Tibial artery (tissue), 4 donors: ENCODE data around the gene CCNY.
A peak's percentile ranks its signal among the peaks of the same experiment; 100 is the strongest.

Source experiments
- DNase-seq, 2 donors: peaks; one replicate each; pipeline ENCODE4 v3.0.0-alpha.2; 2019
- H3K27ac ChIP-seq, 2 donors: fragments of 200-600 bp; sonication (generic) in 1 of 2; 1 replicate in 1 of 2; 2 replicates in 1 of 2; pipeline ENCODE4 v1.5.1; 2018 to 2019; ENCODE audit warnings: mild to moderate bottlenecking in 1 of 2
- H3K27me3 ChIP-seq, 2 donors: fragments of 200-600 bp; sonication (generic) in 1 of 2; one replicate each; pipeline versions ENCODE4 v1.5.1 to v1.6.0; 2016 to 2019
- H3K36me3 ChIP-seq, 3 donors: fragments of 200-600 bp; sonication (generic) in 2 of 3; one replicate each; pipeline ENCODE4 v1.5.1; 2016 to 2019; ENCODE audit warnings: mild to moderate bottlenecking in 2 of 3
- H3K4me1 ChIP-seq, 4 donors: fragments of 200-600 bp; sonication (generic) in 2 of 4; 1 replicate in 3 of 4; 2 replicates in 1 of 4; pipeline ENCODE4 v1.5.1; 2016 to 2019
- H3K4me3 ChIP-seq, 2 donors: fragments of 200-600 bp; sonication (generic) in 1 of 2; 1 replicate in 1 of 2; 2 replicates in 1 of 2; pipeline ENCODE4 v1.5.1; 2018 to 2019; ENCODE audit warnings: mild to moderate bottlenecking in 2 of 2
- H3K9me3 ChIP-seq, 3 donors: fragments of 200-600 bp; sonication (generic) in 1 of 3; one replicate each; pipeline ENCODE4 v1.5.1; 2016 to 2019
- intact Hi-C: fragments of 100-400 bp; cut with DNase I; formaldehyde crosslinking; loops from one replicate; pipeline ENCODE4 v1.15.0; 2023; ENCODE audit warnings: low total_unique reads
- TF ChIP-seq, protein P1 (sequence below), 2 experiments: fragments of 200-600 bp in 1 of 2; fragments of 450-650 bp in 1 of 2; IDR thresholded peaks; one replicate each; pipeline ENCODE4 v1.5.1; 2017 to 2019; ENCODE audit warnings: antibody characterized with exemption in 2 of 2, mild to moderate bottlenecking in 1 of 2, moderate library complexity in 1 of 2

CCNY gene

DNA sequence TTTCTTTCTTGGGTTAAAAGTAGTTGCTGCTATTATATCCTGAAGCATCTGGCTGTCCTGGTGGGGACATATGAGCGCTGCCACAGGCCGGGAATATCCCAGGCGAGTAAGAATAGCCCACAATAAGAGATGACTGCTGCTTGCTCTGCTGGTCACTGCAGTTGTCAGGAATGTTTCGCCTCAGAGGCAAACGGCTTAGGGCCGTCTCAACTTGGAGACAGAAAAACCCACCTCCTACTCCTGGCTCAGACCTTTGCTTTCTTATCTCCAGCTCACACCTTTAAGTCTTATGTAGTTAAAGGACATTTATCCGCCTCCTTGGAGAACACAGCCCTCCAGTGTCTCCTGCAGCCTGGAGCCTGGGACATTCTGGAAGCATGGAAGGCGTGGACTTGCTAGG lies 268.9 kb downstream of the CCNY start, which contains the start of gene GJD4:
Gene GJD4 (plus strand): TSS at position 151 of the 400 bp plus-strand sequence. CDS start 227 bp downstream, at position 378.
- Histone ChIP-seq H3K4me1 (peaks cover 0 to 14% (median 12%) of the 10 kb centered on the region in 4 donors), H3K4me3 (no peak within 1 kb of the TSS), H3K27ac (no peak within 1 kb of the TSS), H3K27me3 (peaks cover 0 to 34% of the 10 kb centered on the region in 2 donors), H3K9me3 (no peaks in the 10 kb centered on the region), H3K36me3 (no peaks in the 10 kb centered on the region)
- no peak for DNase-seq
- intact Hi-C loops = no loop called here
- TF ChIP-seq, protein P1, sequence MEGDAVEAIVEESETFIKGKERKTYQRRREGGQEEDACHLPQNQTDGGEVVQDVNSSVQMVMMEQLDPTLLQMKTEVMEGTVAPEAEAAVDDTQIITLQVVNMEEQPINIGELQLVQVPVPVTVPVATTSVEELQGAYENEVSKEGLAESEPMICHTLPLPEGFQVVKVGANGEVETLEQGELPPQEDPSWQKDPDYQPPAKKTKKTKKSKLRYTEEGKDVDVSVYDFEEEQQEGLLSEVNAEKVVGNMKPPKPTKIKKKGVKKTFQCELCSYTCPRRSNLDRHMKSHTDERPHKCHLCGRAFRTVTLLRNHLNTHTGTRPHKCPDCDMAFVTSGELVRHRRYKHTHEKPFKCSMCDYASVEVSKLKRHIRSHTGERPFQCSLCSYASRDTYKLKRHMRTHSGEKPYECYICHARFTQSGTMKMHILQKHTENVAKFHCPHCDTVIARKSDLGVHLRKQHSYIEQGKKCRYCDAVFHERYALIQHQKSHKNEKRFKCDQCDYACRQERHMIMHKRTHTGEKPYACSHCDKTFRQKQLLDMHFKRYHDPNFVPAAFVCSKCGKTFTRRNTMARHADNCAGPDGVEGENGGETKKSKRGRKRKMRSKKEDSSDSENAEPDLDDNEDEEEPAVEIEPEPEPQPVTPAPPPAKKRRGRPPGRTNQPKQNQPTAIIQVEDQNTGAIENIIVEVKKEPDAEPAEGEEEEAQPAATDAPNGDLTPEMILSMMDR (IDR thresholded peaks at IDR 0.05) = no peak

GRCh38 chr10:35606430-35606829 lies 270.1 kb downstream of the CCNY start:
- H3K4me1 ChIP-seq = peaks cover 0 to 14% (median 12%) of the 10 kb centered on the region in 4 donors
- no peak overlapping the region for H3K27ac ChIP-seq
- no peak for DNase-seq
- no peaks in the 10 kb centered on the region for H3K36me3 ChIP-seq
- peaks cover 0 to 35% of the 10 kb centered on the region in 2 donors for H3K27me3 ChIP-seq
- no peaks in the 10 kb centered on the region for H3K9me3 ChIP-seq
- no peak overlapping the region for H3K4me3 ChIP-seq
- TF ChIP-seq, protein P1 (IDR thresholded peaks at IDR 0.05) = no peak
- intact Hi-C loops = no loop called here

GRCh38 chr10:35607475-35608327 lies 271.4 kb downstream of the CCNY start:
- Histone ChIP-seq H3K4me1 (peaks cover 0 to 14% (median 12%) of the 10 kb centered on the region in 4 donors), H3K27ac (no peak overlapping the region), H3K9me3 (no peaks in the 10 kb centered on the region), H3K27me3 (peaks cover 0 to 40% of the 10 kb centered on the region in 2 donors), H3K4me3 (peak overlapping the region; percentile 41 to 53), H3K36me3 (no peaks in the 10 kb centered on the region)
- TF ChIP-seq, protein P1 (IDR thresholded peaks at IDR 0.05) = no peak
- intact Hi-C loops = no loop called here
- no peak for DNase-seq

GRCh38 chr10:35608328-35608672 lies 272.0 kb downstream of the CCNY start:
- intact Hi-C loops = no loop called here
- peaks cover 0 to 14% (median 12%) of the 10 kb centered on the region in 4 donors for H3K4me1 ChIP-seq
- peaks cover 0 to 40% of the 10 kb centered on the region in 2 donors for H3K27me3 ChIP-seq
- no peaks in the 10 kb centered on the region for H3K9me3 ChIP-seq
- no peaks in the 10 kb centered on the region for H3K36me3 ChIP-seq
- no peak for DNase-seq
- H3K4me3 ChIP-seq = peak overlapping the region; percentile 41 to 53
- no peak overlapping the region for H3K27ac ChIP-seq
- TF ChIP-seq, protein P1 (IDR thresholded peaks at IDR 0.05) = no peak

DNA sequence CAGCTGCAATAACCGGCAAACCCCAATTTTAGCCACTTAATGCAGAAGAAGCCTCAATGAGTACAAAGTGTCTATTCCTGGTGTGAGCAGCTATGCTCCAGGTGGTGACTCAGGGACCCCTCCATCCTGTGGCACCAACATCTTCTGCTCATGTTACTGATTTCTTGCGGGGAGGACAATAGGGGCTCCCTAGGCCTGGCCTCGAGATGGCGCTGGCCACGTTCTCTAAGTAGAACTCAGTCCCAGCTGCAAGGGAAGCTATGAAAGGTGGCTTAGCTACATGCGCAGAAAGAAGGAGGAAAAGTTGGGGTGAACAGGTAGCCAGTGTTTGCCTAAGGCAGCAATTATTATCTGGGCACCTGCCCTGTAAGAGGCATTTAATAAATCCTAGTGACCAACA lies 275.4 kb downstream of the CCNY start:
- Histone ChIP-seq H3K27me3 (peaks cover 0 to 40% of the 10 kb centered on the region in 2 donors), H3K36me3 (no peaks in the 10 kb centered on the region), H3K27ac (no peak overlapping the region), H3K4me3 (no peak overlapping the region), H3K9me3 (no peaks in the 10 kb centered on the region), H3K4me1 (peaks cover 0 to 14% (median 12%) of the 10 kb centered on the region in 4 donors)
- intact Hi-C loops = no loop called here
- TF ChIP-seq, protein P1 (IDR thresholded peaks at IDR 0.05) = no peak
- DNase-seq = no peak
